NCI-H526 treated with DMSO at 0.1 percent for 48 hours (cell line): ENCODE results near the gene TALDO1.
"Not testable (repeated sequence)": the region's sequence is repeated elsewhere in the genome, so short reads cannot be mapped to it uniquely, and the experiment has no call there.

Experiments used
- DNase-seq: peaks from one replicate; lab custom pipeline; 2025; lab: John Stamatoyannopoulos, UW

The TALDO1 gene

GRCh38 chr11:719214-720016, 27.8 kb upstream of the TALDO1 start:
- DNase-seq: no peak

- DNase-seq: no peak
Observed at GRCh38 chr11:720017-720641, 27.1 kb upstream of the TALDO1 start.

GRCh38 chr11:720642-721246, 26.5 kb upstream of the TALDO1 start:
- peak; percentile 62 for DNase-seq

GRCh38 chr11:721247-721740, 26.0 kb upstream of the TALDO1 start:
- no peak for DNase-seq

- DNase-seq: peak; percentile 64
Observed at GRCh38 chr11:721741-722345, 25.4 kb upstream of the TALDO1 start.

GRCh38 chr11:722346-722811, 24.9 kb upstream of the TALDO1 start:
- no peak for DNase-seq

- peak; percentile 47 for DNase-seq
Observed at GRCh38 chr11:723120-723883, 24.0 kb upstream of the TALDO1 start.

GRCh38 chr11:724049-724777, 23.1 kb upstream of the TALDO1 start:
- DNase-seq: no peak

GRCh38 chr11:724778-725386, 22.4 kb upstream of the TALDO1 start:
- no peak for DNase-seq

- no peak for DNase-seq
Observed at GRCh38 chr11:725624-726202, 21.6 kb upstream of the TALDO1 start.

- peak; percentile 66 for DNase-seq
Observed at GRCh38 chr11:726278-727220, 20.7 kb upstream of the TALDO1 start.

GRCh38 chr11:727281-727701, 20.0 kb upstream of the TALDO1 start:
- no peak for DNase-seq

- peak; percentile 50 for DNase-seq
Observed at GRCh38 chr11:727859-728748, 19.2 kb upstream of the TALDO1 start.

GRCh38 chr11:728901-729491, 18.3 kb upstream of the TALDO1 start:
- DNase-seq: no peak

GRCh38 chr11:729492-730074, 17.7 kb upstream of the TALDO1 start:
- DNase-seq: no peak

GRCh38 chr11:733072-733471, 14.2 kb upstream of the TALDO1 start:
- no peak for DNase-seq

- not testable (repeated sequence) for DNase-seq
Observed at GRCh38 chr11:734541-734940, 12.7 kb upstream of the TALDO1 start.
